CD4-positive, alpha-beta T cell treated with Interleukin-6 at 100 ng/mL for 8 hours (primary cell): ENCODE data around the gene DPYD.

Experiments
- DNase-seq: peaks from one replicate; pipeline ENCODE4 v3.0.0-alpha.2; 2020; ENCODE audit warnings: mixed read lengths, low spot score

Gene DPYD

GRCh38 chr1:97837161-97837560 is 83.7 kb downstream of the DPYD start:
- no peak for DNase-seq

GRCh38 chr1:97834899-97835298 is 85.9 kb downstream of the DPYD start:
- no peak for DNase-seq

- no peak for DNase-seq
Observed at GRCh38 chr1:97833881-97834280, 87.0 kb downstream of the DPYD start.

- DNase-seq, result no peak
Observed at GRCh38 chr1:97832481-97832880, 88.4 kb downstream of the DPYD start.

GRCh38 chr1:97827887-97828286 is 92.9 kb downstream of the DPYD start:
- DNase-seq, result no peak

- no peak for DNase-seq
Observed at GRCh38 chr1:97826820-97827219, 94.0 kb downstream of the DPYD start.

- no peak for DNase-seq
Observed at GRCh38 chr1:97824624-97825023, 96.2 kb downstream of the DPYD start.

- DNase-seq, result no peak
Observed at GRCh38 chr1:97824200-97824599, 96.6 kb downstream of the DPYD start.

GRCh38 chr1:97820470-97821188 is 100.2 kb downstream of the DPYD start:
- no peak for DNase-seq

GRCh38 chr1:97816927-97817326 is 103.9 kb downstream of the DPYD start:
- no peak for DNase-seq

- DNase-seq, result no peak
Observed at GRCh38 chr1:97814804-97815203, 106.0 kb downstream of the DPYD start.

GRCh38 chr1:97814121-97814520 is 106.7 kb downstream of the DPYD start:
- DNase-seq, result no peak

- DNase-seq, result no peak
Observed at GRCh38 chr1:97812076-97812475, 108.8 kb downstream of the DPYD start.

GRCh38 chr1:97806996-97807520 is 113.8 kb downstream of the DPYD start:
- no peak for DNase-seq

GRCh38 chr1:97806326-97806725 is 114.5 kb downstream of the DPYD start:
- DNase-seq, result no peak

GRCh38 chr1:97805093-97805492 is 115.7 kb downstream of the DPYD start:
- DNase-seq, result no peak

GRCh38 chr1:97803026-97803425 is 117.8 kb downstream of the DPYD start:
- no peak for DNase-seq

GRCh38 chr1:97802011-97802410 is 118.8 kb downstream of the DPYD start:
- no peak for DNase-seq

- no peak for DNase-seq
Observed at GRCh38 chr1:97797403-97798183, 123.2 kb downstream of the DPYD start.

GRCh38 chr1:97796711-97797110 is 124.1 kb downstream of the DPYD start:
- DNase-seq, result no peak

GRCh38 chr1:97792655-97793054 is 128.2 kb downstream of the DPYD start:
- no peak for DNase-seq

- DNase-seq, result no peak
Observed at GRCh38 chr1:97791251-97791650, 129.6 kb downstream of the DPYD start.

- DNase-seq, result no peak
Observed at GRCh38 chr1:97787231-97787630, 133.6 kb downstream of the DPYD start.
